B cell (primary cell): Measurements from ENCODE around the gene NASP.

Source experiments
- CTCF ChIP-seq: fragments of 200-600 bp; IDR thresholded peaks from one replicate; pipeline ENCODE4 v1.8.0; 2022; ENCODE audit warnings: antibody characterized with exemption, mild to moderate bottlenecking
- EZH2 ChIP-seq: IDR thresholded peaks from 2 replicates; pipeline ENCODE4 v1.6.1; 2012; ENCODE audit warnings: borderline replicate concordance, low read depth, mild to moderate bottlenecking, moderate library complexity, low read length; ENCODE audit not compliant: insufficient read depth, poor library complexity, severe bottlenecking

- TF ChIP-seq EZH2, result no peak
- TF ChIP-seq CTCF, result no peak
These were observed 38.9 kb downstream of the NASP start for GRCh38 chr1:45622524-45623394.
